ENCODE measurements around the gene MRPL36.
"Not testable (repeated sequence)": the region's sequence is repeated elsewhere in the genome, so short reads cannot be mapped to it uniquely, and the experiment has no call there.

Gene MRPL36

DNA sequence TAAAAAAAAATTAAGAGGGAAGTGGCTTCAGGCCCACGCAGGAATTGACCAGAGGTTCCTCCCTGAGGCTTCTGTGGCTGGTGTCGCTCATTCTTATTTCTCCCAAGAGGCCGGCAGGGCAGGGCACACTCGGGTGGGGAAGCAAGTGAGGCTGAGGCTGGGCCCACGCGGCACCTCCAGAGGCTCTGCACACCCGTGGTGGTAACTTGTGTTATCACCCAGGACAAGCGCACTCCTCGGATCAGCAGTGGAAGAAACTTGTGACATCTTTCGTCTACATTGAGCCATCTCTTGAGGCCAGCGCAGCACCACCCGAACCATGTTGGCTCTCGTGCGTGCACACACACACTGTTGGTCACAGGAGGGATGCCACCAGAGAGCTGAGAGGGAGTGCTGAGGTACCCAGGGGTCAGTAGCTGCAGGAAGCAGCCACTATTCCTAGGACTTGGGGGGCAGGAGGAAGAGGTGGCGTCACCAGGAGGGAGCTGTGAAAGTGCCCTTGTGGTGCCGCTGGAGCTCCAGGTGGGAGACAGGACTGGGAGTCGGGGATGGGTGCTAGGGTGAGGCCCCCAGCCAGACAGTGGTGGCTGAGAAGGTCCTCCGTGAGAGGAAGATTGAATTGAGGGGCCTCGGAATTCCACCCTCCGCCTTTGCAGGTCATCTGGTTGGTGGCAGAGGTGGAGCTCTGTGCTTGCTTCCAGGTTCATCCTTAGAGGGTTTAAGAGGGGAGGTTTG is 8.0 kb upstream of the MRPL36 start:
- TF ChIP-seq POLR2AphosphoS5 (IDR thresholded peaks at IDR 0.05; ENCODE audit: low read depth, low read length) (no peak), TAF1 (IDR thresholded peaks at IDR 0.05; ENCODE audit: borderline replicate concordance, low read depth, low read length) (no peak), POLR2A (IDR thresholded peaks at IDR 0.05; ENCODE audit: low read depth, low read length) (no peak)
- FAIRE-seq (no peak), DNase-seq (ENCODE audit: insufficient read length) (no peak)

DNA sequence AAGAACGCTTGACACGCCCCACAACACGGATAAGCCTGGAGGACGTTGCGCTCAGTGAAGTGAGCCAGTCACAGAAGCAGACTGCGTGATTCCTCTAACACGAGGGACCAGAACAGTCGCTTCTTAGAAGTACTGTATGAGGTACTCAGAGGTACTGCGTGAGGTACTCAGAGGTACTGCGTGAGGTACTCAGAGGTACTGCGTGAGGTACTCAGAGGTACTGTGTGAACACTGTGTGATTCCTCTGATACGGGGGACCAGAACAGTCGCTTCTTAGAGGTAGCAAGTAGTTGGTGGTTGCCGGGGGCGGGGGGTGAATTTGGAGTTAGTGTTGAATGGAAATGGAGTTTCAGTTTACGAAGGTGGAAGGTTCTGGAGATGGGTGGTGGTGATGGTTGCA is 7.3 kb upstream of the MRPL36 start:
- no peak for TF ChIP-seq POLR2A (IDR thresholded peaks at IDR 0.05; ENCODE audit: low read depth, low read length)
- no peak for TF ChIP-seq TAF1 (IDR thresholded peaks at IDR 0.05; ENCODE audit: borderline replicate concordance, low read depth, low read length)
- TF ChIP-seq POLR2AphosphoS5 (IDR thresholded peaks at IDR 0.05; ENCODE audit: low read depth, low read length) = no peak
- no peak for DNase-seq (ENCODE audit: insufficient read length)
- FAIRE-seq = no peak

DNA sequence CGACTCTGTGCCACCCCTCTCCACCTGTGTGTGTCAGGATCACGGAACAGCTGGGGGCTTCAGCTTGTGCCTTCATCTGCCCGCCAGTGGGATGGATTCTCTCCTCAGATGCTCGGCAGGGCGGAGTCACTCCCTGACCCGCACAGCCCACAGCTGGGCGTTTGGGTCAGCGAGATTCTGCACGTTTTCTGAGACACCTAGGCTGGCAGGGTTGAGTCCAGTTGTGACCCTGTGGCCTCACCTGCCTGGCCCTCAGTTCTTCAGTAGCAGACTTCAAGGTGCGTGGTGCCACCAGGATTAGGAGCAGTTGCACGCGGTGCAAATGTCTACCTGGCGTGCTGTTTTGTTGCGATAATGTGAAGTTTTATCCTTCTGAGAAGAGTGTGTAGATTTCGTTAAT is 6.6 kb upstream of the MRPL36 start:
- no peak for DNase-seq (ENCODE audit: insufficient read length)
- no peak for FAIRE-seq
- TF ChIP-seq POLR2AphosphoS5 (IDR thresholded peaks at IDR 0.05; ENCODE audit: low read depth, low read length) (no peak), POLR2A (IDR thresholded peaks at IDR 0.05; ENCODE audit: low read depth, low read length) (no peak), TAF1 (IDR thresholded peaks at IDR 0.05; ENCODE audit: borderline replicate concordance, low read depth, low read length) (no peak)

DNA sequence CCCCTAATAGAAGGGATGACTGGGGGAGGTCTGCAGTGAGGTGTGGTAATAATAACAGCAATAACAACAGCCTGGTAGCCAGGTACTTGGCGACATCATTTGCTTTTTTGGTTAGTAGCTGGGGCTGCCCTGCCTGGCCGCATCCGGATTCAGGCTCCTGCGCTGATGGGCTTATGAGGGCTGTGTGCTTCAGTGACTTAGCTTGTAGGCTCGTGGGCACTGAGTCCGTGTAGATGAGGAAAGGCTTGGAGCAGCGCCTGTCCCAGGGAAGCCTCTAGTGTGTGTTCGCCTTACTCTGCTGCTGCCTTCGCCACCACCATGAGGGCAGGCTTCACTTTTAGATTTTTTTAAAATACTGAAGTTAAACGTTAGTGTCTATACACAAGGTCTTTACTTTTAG is 6.1 kb upstream of the MRPL36 start:
- TF ChIP-seq TAF1 (IDR thresholded peaks at IDR 0.05; ENCODE audit: borderline replicate concordance, low read depth, low read length) = no peak
- TF ChIP-seq POLR2AphosphoS5 (IDR thresholded peaks at IDR 0.05; ENCODE audit: low read depth, low read length) = no peak
- TF ChIP-seq POLR2A (IDR thresholded peaks at IDR 0.05; ENCODE audit: low read depth, low read length) = no peak

DNA sequence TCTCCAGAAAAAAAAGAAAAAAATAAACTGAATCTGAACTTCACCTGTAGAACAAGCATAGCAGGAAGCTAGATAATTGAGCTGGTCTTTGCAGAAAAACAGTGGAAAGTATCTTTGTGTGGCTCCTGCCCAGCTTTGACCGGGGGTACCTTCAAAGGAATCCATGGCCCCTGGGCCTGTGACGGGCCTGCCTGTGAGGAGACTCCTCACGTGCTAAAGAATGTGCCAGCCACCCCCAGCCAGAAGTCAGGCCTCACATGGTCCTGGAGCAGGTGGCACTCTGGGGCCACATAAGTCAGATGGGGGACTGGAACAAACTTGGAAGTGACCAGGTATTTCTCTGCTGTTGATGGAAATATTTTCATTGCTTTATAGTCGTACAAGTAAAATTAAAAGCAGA is 5.7 kb upstream of the MRPL36 start:
- DNase-seq (ENCODE audit: insufficient read length) (no peak), FAIRE-seq (no peak)
- TF ChIP-seq TAF1 (IDR thresholded peaks at IDR 0.05; ENCODE audit: borderline replicate concordance, low read depth, low read length) (no peak), POLR2A (IDR thresholded peaks at IDR 0.05; ENCODE audit: low read depth, low read length) (no peak), POLR2AphosphoS5 (IDR thresholded peaks at IDR 0.05; ENCODE audit: low read depth, low read length) (no peak)

More for the DNA sequence above, 6.1 kb upstream of the MRPL36 start:
- DNase-seq (ENCODE audit: insufficient read length) (no peak), FAIRE-seq (no peak)

DNA sequence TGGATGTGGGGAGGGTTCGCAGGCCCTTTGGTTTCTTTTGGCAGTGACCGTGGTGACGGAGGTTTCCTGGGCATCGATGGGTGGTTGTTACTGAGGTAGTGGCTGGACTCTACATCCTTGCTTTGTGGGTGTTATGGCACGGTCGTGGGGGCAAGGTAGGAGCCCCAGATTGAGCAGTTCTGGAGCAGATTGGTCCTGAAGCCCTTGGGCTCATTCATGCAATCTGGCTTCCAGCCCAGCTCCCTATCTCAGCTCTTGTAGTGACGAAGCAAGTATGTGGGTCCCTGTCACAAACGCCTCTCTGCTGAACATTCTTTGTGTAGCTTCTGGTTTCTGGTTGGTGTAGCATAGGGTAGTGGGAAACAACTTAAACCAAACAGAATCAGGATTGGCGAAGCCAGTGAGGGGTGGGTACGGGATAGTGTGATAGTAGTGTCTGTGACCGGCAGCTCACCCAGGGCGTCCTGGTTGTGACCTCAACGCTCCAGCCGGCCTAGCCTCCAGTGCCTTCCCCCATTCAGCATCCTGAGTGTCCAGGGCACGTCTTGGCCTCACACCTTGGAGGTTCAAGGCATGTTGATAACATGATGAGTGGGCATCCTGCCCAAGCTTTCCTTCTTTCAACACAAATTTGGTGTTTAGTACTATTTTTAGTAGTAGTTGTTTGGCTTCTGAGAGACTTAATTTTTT is 4.5 kb upstream of the MRPL36 start:
- no peak for FAIRE-seq
- TF ChIP-seq TAF1 (IDR thresholded peaks at IDR 0.05; ENCODE audit: borderline replicate concordance, low read depth, low read length) = no peak
- no peak for TF ChIP-seq POLR2A (IDR thresholded peaks at IDR 0.05; ENCODE audit: low read depth, low read length)
- no peak for TF ChIP-seq POLR2AphosphoS5 (IDR thresholded peaks at IDR 0.05; ENCODE audit: low read depth, low read length)

DNA sequence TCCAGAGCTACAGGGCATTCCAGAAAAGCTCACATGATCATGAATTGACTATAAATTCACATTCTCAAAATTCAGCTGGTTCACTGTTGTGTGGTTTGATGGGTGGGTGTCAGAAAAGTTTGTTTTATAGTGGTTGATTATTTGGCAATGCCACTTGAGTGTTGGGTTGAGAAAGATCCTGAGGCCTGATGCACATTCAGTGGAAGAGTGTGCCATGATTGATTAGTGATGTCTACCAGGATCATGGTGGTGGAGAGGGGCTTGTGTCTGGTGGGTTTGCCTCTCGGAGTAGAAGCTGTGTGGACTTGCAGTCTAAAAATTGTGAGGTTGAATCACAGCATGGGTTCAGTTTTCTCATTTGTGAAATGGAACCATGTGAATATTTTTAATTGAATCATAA is 3.6 kb upstream of the MRPL36 start:
- no peak for DNase-seq (ENCODE audit: insufficient read length)
- TF ChIP-seq POLR2A (IDR thresholded peaks at IDR 0.05; ENCODE audit: low read depth, low read length) (no peak), TAF1 (IDR thresholded peaks at IDR 0.05; ENCODE audit: borderline replicate concordance, low read depth, low read length) (no peak), POLR2AphosphoS5 (IDR thresholded peaks at IDR 0.05; ENCODE audit: low read depth, low read length) (no peak)
- no peak for FAIRE-seq

More for the DNA sequence above, 4.5 kb upstream of the MRPL36 start:
- DNase-seq (ENCODE audit: insufficient read length) = no peak

DNA sequence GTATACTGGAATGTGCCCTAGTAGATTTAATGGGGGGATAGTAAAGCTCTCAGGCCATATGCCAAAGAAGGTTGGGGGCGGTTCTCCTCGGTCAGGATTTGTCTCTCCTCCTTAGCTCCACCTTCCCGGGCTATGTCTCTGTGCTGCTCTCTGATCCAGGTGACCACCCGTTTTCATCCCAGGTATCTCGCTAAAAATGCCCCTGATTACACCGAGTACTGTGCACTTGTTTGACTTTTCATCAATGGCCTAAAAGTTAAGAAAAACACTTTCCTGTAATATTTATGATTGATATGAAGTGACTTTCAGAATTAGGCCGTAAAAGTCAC is 2.3 kb upstream of the MRPL36 start:
- TF ChIP-seq POLR2A (IDR thresholded peaks at IDR 0.05; ENCODE audit: low read depth, low read length) (no peak), POLR2AphosphoS5 (IDR thresholded peaks at IDR 0.05; ENCODE audit: low read depth, low read length) (no peak)
- FAIRE-seq (no peak), DNase-seq (ENCODE audit: insufficient read length) (no peak)

DNA sequence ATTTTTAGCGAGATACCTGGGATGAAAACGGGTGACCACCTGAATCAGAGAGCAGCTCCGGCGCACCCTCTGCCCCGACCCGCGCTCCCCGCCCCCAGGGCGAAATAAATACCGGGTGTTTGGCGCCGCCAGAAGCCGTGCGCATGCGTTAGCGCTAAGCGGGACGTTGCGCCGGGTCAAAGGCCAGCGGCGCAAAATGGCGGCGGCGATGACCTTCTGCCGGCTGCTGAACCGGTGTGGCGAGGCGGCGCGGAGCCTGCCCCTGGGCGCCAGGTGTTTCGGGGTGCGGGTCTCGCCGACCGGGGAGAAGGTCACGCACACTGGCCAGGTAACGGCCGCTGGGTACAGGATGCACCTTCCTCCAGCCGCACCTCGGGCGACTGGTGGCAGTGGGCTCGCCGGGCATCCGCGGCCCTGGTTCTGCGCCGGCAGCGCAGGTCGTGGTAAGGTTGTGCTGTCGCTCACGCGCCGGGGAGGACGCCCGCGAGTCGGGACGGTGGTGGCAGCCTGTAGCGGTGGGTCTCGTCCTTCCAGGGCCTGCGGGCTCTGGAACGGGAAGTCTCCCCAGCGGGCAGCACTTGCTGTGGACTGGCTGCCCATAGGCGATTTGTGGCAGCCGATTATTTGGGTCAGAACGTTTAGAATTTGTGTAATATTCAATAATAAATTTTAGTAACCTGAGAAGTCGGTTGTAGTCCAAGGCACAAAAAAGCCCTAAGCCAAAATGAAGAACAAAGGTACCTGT is 1.8 kb upstream of the MRPL36 start, which contains the start of gene NDUFS6:
NDUFS6 (plus strand) TSS at position 186 of the 745 bp plus-strand sequence; CDS start at position 197, 11 bp downstream.
- TF ChIP-seq POLR2A (IDR thresholded peaks at IDR 0.05; ENCODE audit: low read depth, low read length) (peak; percentile 80), TAF1 (IDR thresholded peaks at IDR 0.05; ENCODE audit: borderline replicate concordance, low read depth, low read length) (peak; percentile 86), POLR2AphosphoS5 (IDR thresholded peaks at IDR 0.05; ENCODE audit: low read depth, low read length) (peak; percentile 69; the same call in 1 of the 2 replicates)
- FAIRE-seq (no peak), DNase-seq (ENCODE audit: insufficient read length) (peak; percentile 70)

DNA sequence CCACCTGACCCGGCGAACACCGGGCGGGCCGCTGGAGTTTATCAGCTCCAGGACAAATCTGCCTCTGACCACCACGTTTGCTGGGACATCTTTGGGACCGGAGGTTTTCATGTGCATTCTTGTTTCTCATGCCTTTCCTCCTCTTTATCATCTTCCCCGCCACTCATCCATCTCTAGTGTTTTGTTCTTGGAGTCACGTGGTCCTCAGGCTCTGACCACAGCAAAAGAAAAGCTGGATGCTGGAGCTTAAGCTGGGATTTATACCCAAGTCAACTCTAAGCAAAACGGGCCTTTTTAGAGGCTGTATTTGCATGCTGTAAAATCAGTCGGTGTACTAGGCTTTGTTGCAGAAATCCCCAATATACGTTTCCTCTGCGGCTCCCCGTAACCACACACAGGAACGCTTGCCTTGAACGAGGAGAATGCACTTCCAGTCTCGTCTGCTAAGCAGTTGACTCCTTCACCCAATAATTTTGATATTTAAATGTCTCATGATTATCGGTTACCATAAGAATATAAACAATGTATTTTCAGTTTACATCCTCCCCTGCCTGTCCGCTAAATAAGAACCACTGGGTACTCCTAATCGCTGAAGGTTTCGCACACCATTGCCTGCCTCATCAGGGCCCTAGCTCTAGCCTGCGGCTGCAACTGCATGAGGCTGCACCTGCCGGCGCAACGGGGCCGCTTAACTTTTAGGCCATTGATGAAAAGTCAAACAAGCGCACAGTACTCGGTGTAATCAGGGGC is 1.0 kb upstream of the MRPL36 start:
- FAIRE-seq = no peak
- no peak for DNase-seq (ENCODE audit: insufficient read length)
- TF ChIP-seq POLR2A (IDR thresholded peaks at IDR 0.05; ENCODE audit: low read depth, low read length) (no peak; the same call in 1 of the 2 replicates), POLR2AphosphoS5 (IDR thresholded peaks at IDR 0.05; ENCODE audit: low read depth, low read length) (no peak), TAF1 (IDR thresholded peaks at IDR 0.05; ENCODE audit: borderline replicate concordance, low read depth, low read length) (no peak)

DNA sequence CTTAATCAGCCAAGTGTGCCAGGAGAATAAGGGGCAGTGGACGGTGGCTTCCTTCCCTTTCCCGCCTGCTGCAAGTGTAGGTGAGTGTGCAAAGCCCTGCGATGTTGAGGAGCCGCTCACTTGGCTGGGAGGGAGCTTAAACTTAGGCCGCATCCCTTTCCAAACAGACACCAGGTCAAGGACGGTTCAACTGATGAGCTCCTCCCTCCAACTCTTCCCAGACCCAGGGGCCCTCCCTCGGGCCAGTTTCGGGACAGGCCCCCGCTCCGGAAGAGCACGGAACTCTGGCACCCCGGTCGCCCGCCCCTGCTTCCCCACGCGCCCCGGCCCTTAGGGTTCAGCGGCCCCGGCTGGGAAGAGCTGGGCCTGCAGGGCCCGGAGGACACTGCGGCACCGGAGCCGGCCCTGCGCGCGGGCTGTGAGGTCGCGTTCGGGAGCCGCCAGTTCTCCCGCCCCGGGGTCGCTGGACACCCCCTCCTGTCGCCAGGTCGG is 481 bp downstream of the MRPL36 start:
- TF ChIP-seq POLR2A (IDR thresholded peaks at IDR 0.05; ENCODE audit: low read depth, low read length) (no peak), TAF1 (IDR thresholded peaks at IDR 0.05; ENCODE audit: borderline replicate concordance, low read depth, low read length) (no peak), POLR2AphosphoS5 (IDR thresholded peaks at IDR 0.05; ENCODE audit: low read depth, low read length) (no peak)
- DNase-seq (ENCODE audit: insufficient read length) (peak; percentile 52), FAIRE-seq (no peak)

DNA sequence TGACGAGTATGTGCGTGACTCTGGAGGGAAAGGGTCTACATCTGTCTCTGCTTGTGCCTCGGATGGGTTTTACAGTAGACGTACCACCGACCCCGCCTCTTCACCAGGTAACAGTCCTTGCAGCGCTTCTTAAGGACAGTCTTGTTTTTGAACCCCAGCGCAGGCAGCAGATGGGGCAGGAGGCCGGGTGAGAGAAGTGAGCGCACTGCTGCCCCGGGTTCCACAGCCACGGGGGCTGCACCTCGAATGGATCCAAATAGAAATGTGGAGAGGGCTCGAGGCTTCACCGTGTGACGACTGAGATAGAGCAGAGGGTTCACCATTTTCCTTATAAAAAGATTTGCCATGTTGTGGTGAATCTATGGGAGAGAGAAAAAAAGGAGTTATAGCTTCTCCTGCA is 1.0 kb downstream of the MRPL36 start:
- not testable (repeated sequence) for FAIRE-seq; DNase-seq (ENCODE audit: insufficient read length)

All from GM12892 (cell line).